Osteoblast (primary cell): ENCODE data around the gene TIGD2. TPM values are rescaled to one million over a fixed set of nuclear protein-coding genes. Genes with fewer than 3 reads are reported as not detected.

Experiments
- DNase-seq: peaks from one replicate; pipeline ENCODE4 v3.0.0; 2011; ENCODE audit warnings: low spot score, mixed read lengths; ENCODE audit not compliant: insufficient read length; ENCODE audit errors: missing footprints
- H2AFZ ChIP-seq: 2 replicates; pipeline ENCODE4 v1.6.0; 2011; ENCODE audit warnings: mild to moderate bottlenecking, low read length
- H3K27ac ChIP-seq: 2 replicates; pipeline ENCODE4 v1.5.1; 2011; ENCODE audit warnings: mild to moderate bottlenecking, low read depth, low read length, moderate library complexity
- H3K27me3 ChIP-seq: 2 replicates; pipeline ENCODE4 v1.6.0; 2012; ENCODE audit warnings: mild to moderate bottlenecking, control low read depth, inconsistent platforms, low read length, moderate library complexity; ENCODE audit not compliant: insufficient read depth
- H3K36me3 ChIP-seq: 2 replicates; pipeline ENCODE4 v1.5.1; 2011; ENCODE audit warnings: mild to moderate bottlenecking, low read length, control low read depth, moderate library complexity; ENCODE audit not compliant: insufficient read depth
- H3K4me1 ChIP-seq: 2 replicates; pipeline ENCODE4 v1.5.1; 2011; ENCODE audit warnings: mild to moderate bottlenecking, low read length, control low read depth, moderate library complexity; ENCODE audit not compliant: insufficient read depth
- H3K4me2 ChIP-seq: 2 replicates; pipeline ENCODE4 v1.6.0; 2011; ENCODE audit warnings: mild to moderate bottlenecking, low read length; ENCODE audit not compliant: insufficient read depth
- H3K4me3 ChIP-seq: fragments of 200-600 bp; sonication (generic); 3 replicates; pipeline ENCODE4 v1.5.1; 2012; ENCODE audit warnings: mild to moderate bottlenecking, low read length, inconsistent platforms; ENCODE audit not compliant: insufficient read depth
- H3K79me2 ChIP-seq: 2 replicates; pipeline ENCODE4 v1.6.0; 2012; ENCODE audit warnings: mild to moderate bottlenecking, low read length, control low read depth, inconsistent platforms; ENCODE audit not compliant: insufficient read depth
- H3K9me3 ChIP-seq: 2 replicates; pipeline ENCODE4 v1.5.1; 2011; ENCODE audit warnings: low read depth, low read length, control low read depth
- H4K20me1 ChIP-seq: 2 replicates; pipeline ENCODE4 v1.6.0; 2012; ENCODE audit warnings: mild to moderate bottlenecking, low read length, control low read depth; ENCODE audit not compliant: insufficient read depth
- CTCF ChIP-seq: IDR thresholded peaks from 2 replicates; pipeline ENCODE4 v1.5.1; 2011; ENCODE audit warnings: mild to moderate bottlenecking, low read depth, low read length, moderate library complexity; ENCODE audit errors: extremely low read depth
- total RNA-seq: library from RNA; depleted of rRNA; stranded (reverse); fragments of >200 nt; gene quantifications from 2 replicates; pipeline ENCODE4 v1.2.3, GENCODE V29; 2012

Gene TIGD2
- total RNA-seq, 1 donor = 18.1 TPM

- Histone ChIP-seq H4K20me1 (no peaks in the 10 kb centered on the region), H3K9me3 (no peaks in the 10 kb centered on the region), H3K79me2 (no peaks in the 10 kb centered on the region), H3K4me2 (no peak overlapping the region), H3K4me1 (peaks cover 6% of the 10 kb centered on the region), H3K36me3 (no peaks in the 10 kb centered on the region), H2AFZ (no peak overlapping the region), H3K27ac (no peak overlapping the region), H3K4me3 (no peak overlapping the region), H3K27me3 (peaks cover 3% of the 10 kb centered on the region)
- no peak for TF ChIP-seq CTCF
- no peak for DNase-seq
Measured at GRCh38 chr4:89136525-89136924, 25.2 kb downstream of the TIGD2 start.

DNA sequence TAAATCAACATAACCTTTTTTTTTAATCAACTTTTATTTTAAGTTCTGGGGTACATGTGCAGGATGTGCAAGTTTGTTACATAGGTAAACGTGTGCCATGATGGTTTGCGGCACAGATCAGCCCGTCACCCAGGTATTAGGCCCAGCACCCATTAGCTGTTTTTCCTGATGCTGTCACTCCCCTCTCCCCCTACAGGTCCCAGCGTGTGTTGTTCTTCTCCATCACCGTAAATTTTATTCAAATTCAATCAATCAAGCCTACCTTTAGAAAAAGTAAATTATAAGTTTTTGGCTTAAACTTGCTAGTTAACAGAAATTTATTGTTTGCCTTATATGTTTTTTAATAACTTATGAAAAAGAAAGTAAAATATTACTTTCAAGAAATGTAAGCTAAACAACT, 25.9 kb downstream of the TIGD2 start:
- Histone ChIP-seq H3K27ac (no peak overlapping the region), H3K4me2 (no peak overlapping the region), H3K27me3 (peaks cover 3% of the 10 kb centered on the region), H4K20me1 (no peaks in the 10 kb centered on the region), H3K79me2 (no peaks in the 10 kb centered on the region), H3K4me3 (no peak overlapping the region), H3K4me1 (peaks cover 6% of the 10 kb centered on the region), H3K9me3 (no peaks in the 10 kb centered on the region), H3K36me3 (no peaks in the 10 kb centered on the region), H2AFZ (no peak overlapping the region)
- no peak for TF ChIP-seq CTCF
- no peak for DNase-seq

DNA sequence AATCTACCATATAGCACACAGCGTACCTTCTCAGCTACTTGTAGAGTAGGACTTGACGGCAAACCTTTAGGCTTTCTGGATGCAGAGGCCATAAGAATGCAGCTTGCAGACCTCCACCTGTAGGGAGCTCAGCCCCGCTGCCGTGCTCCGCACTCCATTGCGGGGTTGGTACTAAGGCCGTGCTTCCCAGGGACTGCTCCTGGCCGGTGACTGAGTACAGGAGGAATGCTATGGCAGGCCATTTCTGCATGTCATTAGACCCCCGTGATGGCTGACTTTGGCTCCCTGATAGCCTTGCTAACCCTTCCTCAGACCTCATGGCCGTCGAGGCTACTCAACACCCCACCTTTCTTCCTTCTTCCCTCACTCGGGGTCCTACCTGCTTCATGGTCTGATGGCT, 26.4 kb downstream of the TIGD2 start:
- TF ChIP-seq CTCF = no peak
- peaks cover 6% of the 10 kb centered on the region for H3K4me1 ChIP-seq
- H3K27ac ChIP-seq = no peak overlapping the region
- H2AFZ ChIP-seq = no peak overlapping the region
- peaks cover 3% of the 10 kb centered on the region for H3K27me3 ChIP-seq
- no peak overlapping the region for H3K4me2 ChIP-seq
- no peaks in the 10 kb centered on the region for H3K9me3 ChIP-seq
- no peaks in the 10 kb centered on the region for H3K79me2 ChIP-seq
- no peaks in the 10 kb centered on the region for H3K36me3 ChIP-seq
- no peak overlapping the region for H3K4me3 ChIP-seq
- no peak for DNase-seq
- H4K20me1 ChIP-seq = no peaks in the 10 kb centered on the region

DNA sequence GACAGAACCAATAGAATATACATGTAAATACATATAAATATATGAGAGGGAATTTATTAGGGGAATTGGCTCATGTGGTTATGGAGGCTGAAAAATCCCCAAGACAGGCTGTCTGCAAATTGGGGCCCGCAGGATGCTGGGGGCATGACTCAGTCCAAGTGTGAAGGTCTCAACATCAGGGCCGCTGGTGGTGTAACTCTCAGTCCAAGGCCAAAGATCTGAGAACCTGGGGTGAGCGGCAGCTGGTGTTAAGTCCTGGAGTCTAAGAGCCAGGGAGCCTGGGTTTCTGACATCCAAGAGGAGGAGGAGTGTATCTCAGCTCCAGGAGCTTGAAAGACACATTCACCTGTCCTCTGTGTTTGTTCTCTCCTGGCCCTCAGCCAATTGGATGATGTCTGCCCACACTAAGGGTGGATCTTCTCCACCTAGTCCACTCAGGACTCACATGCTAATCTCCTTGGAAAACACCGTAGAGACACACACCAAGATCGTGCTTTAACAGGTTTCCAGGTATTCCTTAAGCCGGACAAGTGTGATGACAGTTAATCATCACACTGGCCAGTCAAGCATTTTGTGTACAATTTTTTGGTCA, 28.9 kb downstream of the TIGD2 start:
- TF ChIP-seq CTCF = no peak
- Histone ChIP-seq H3K79me2 (no peaks in the 10 kb centered on the region), H4K20me1 (no peaks in the 10 kb centered on the region), H3K9me3 (peaks cover 2% of the 10 kb centered on the region), H3K27ac (no peak overlapping the region), H3K36me3 (no peaks in the 10 kb centered on the region), H3K27me3 (peaks cover 3% of the 10 kb centered on the region), H3K4me3 (no peak overlapping the region), H2AFZ (no peak overlapping the region), H3K4me2 (no peak overlapping the region), H3K4me1 (no peaks in the 10 kb centered on the region)
- DNase-seq = no peak
